C4-2B (cell line): ENCODE measurements around the gene ARNT2.

Experiments
- H3K27ac ChIP-seq: fragments of 450-650 bp; 2 replicates; pipeline ENCODE4 v1.5.1; 2017
- CTCF ChIP-seq: fragments of 450-650 bp; conservative IDR thresholded peaks from 2 replicates; pipeline ENCODE4 v1.5.1; 2017; ENCODE audit warnings: mild to moderate bottlenecking
- ZFX ChIP-seq: fragments of 450-650 bp; IDR thresholded peaks from 2 replicates; pipeline ENCODE4 v1.6.1; 2017

Gene ARNT2

DNA sequence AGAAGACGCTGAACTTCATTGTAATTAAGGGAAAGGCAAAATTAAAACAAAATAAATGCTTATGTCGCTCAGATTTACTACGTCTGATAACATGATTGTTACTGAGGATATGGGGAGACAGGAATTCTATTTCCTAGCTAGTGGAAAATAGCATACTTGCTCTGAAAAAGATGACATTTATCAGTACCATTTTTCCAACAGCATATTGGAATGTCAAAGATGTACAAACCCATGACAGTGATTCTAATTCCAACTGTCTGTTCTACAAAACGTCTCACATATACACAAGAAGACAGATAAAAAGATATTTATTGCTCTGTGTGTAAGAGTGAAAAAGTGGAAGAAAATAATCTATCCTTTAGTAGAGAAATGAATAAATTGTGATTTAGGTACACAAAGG, 197.1 kb downstream of the ARNT2 start:
- TF ChIP-seq CTCF (no peak), ZFX (no peak)
- H3K27ac ChIP-seq, result no peak overlapping the region

- no peak for TF ChIP-seq ZFX
- H3K27ac ChIP-seq, result no peak overlapping the region
Measured at GRCh38 chr15:80604583-80605575, 200.7 kb downstream of the ARNT2 start.

- TF ChIP-seq ZFX (no peak), CTCF (no peak)
- no peak overlapping the region for H3K27ac ChIP-seq
Measured at GRCh38 chr15:80605591-80606150, 201.5 kb downstream of the ARNT2 start.

DNA sequence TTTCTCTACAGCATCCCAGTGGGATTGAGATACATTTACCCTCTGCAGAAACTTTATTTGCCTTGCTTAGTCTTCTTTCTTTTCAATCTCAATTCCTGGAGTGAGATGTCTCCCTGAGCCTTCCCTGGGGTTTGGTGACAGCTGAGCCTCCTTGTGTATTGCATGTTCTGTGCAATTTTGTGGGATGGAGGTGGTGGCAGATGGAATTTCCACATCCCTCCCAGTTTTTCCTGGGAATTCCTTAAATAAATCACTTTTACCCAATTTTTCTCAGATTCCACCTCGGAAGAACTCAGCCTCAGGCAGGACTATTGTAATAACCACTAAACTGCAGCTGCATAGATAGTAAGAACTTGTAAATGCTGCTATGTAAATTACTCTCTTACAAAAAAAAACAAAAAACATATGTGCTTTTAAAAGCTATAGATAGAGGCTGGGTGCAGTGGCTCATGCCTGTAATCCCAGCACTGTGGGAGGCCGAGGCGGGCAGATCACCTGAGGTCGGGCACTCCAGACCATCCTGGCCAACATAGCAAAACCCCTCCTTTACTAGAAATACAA, 202.4 kb downstream of the ARNT2 start:
- no peak overlapping the region for H3K27ac ChIP-seq
- no peak for TF ChIP-seq CTCF
- TF ChIP-seq ZFX, result no peak

DNA sequence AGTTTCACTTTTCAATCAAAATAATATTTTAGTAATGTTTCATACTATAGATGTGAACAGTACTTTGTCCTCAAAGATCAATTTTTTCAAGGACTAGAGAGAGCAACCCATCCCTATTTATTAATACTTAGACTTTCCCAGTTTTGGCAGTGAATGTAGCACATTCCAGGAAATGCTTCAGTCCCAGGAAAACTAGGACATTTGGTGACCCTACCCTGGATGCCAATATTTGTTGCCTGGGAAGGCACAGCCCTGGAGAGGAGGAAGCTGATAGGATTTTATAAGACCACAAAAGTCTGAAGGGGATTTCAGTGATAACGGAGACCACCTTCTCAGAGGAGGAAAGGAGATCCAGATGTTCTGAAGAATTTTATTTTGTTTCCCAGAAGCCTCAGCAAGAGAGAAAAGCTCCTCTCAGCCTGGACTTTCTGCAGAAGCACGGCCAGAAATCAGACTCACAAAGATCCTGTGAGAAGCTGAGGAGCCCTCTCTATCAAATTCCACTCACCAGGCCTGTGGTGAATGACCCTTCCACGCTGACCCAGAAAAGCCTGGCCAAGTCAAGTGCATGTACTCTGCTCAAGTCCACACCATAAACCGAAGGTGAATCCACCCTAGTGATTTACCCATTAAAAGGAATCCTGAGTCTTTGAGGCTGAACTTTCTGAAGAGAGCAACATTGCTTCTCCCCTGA, 203.3 kb downstream of the ARNT2 start:
- no peak overlapping the region for H3K27ac ChIP-seq
- no peak for TF ChIP-seq ZFX
- no peak for TF ChIP-seq CTCF

DNA sequence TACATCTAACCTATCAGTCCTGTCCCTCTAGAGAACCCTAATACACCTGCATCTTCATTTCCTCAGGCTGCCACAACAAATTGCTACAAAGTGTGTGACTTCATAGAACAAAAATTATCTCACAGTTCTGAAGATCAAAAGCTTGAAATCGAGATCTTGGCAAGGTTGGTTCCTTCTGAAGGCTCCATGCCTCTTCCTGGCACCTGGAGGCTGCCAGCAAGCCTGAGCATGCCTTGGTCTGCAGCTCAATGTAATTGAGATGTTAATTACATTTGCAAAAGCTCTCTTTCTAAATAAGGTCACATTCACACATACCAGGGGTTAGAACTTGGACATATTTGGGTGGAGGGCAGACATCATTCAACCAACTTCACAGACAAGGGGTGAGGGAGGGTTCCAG, 204.5 kb downstream of the ARNT2 start:
- TF ChIP-seq ZFX (no peak), CTCF (no peak)
- no peak overlapping the region for H3K27ac ChIP-seq

DNA sequence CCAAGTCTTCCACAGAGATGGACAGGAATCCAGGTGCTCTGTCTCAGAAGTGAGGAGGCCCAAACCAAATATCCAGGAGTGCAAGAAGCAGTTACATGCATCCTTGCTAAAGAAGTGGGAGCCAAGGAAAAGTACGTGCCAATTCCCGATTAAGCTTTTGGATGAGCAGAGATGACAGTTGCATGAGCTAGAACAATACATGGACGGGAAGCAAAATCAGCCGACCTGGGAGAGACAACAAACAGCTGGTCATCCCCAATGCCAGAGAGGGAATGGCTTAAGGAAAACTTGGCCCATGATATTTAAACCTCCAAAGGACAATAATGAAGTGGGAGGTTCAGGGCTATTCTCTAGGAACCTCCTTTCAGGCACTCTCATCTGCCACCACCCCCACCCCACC, 204.9 kb downstream of the ARNT2 start:
- H3K27ac ChIP-seq, result no peak overlapping the region

More for the DNA sequence above, 204.9 kb downstream of the ARNT2 start:
- no peak for TF ChIP-seq ZFX
- no peak for TF ChIP-seq CTCF
